Measurements from ENCODE around the gene C1QB.

The C1QB gene

GRCh38 chr1:22635436-22635835 lies 17.6 kb upstream of the C1QB start:
- DNase-seq: no peak

- no peak for DNase-seq
Measured at GRCh38 chr1:22636353-22636752, 16.7 kb upstream of the C1QB start, which contains the start of gene C1QA. Gene C1QA (plus strand): TSS chr1:22636628. CDS start chr1:22637617, 989 bp downstream.

GRCh38 chr1:22636927-22637326 lies 16.1 kb upstream of the C1QB start:
- no peak for DNase-seq

- DNase-seq: no peak
Measured at GRCh38 chr1:22637907-22638445, 15.1 kb upstream of the C1QB start.

- DNase-seq: no peak
Measured at GRCh38 chr1:22638476-22639234, 14.4 kb upstream of the C1QB start.

GRCh38 chr1:22639286-22639685 lies 13.8 kb upstream of the C1QB start:
- peak; percentile 63 for DNase-seq

- no peak for DNase-seq
Measured at GRCh38 chr1:22641247-22641646, 11.8 kb upstream of the C1QB start.

GRCh38 chr1:22641906-22642636 lies 11.0 kb upstream of the C1QB start:
- DNase-seq: peak; percentile 45

GRCh38 chr1:22643381-22643780 lies 9.7 kb upstream of the C1QB start, which contains the start of gene C1QC:
Gene C1QC (plus strand): TSS chr1:22643633. CDS start chr1:22644024, 391 bp downstream.
- DNase-seq: no peak

GRCh38 chr1:22643928-22644327 lies 9.1 kb upstream of the C1QB start:
- no peak for DNase-seq

GRCh38 chr1:22645931-22646330 lies 7.1 kb upstream of the C1QB start:
- no peak for DNase-seq

GRCh38 chr1:22646384-22646783 lies 6.7 kb upstream of the C1QB start:
- DNase-seq: peak; percentile 18

- DNase-seq: no peak
Measured at GRCh38 chr1:22650089-22650693, 2.8 kb upstream of the C1QB start.

GRCh38 chr1:22651941-22652856 lies 837 bp upstream of the C1QB start:
- no peak for DNase-seq

- no peak for DNase-seq
Measured at GRCh38 chr1:22654692-22655091, 1.7 kb downstream of the C1QB start.

- DNase-seq: no peak
Measured at GRCh38 chr1:22658385-22659163, 5.5 kb downstream of the C1QB start.

GRCh38 chr1:22660716-22661241 lies 7.7 kb downstream of the C1QB start:
- DNase-seq: no peak

GRCh38 chr1:22661880-22662279 lies 8.8 kb downstream of the C1QB start:
- DNase-seq: no peak

GRCh38 chr1:22662318-22662717 lies 9.3 kb downstream of the C1QB start:
- DNase-seq: no peak

- no peak for DNase-seq
Measured at GRCh38 chr1:22662986-22663408, 10.0 kb downstream of the C1QB start.

- peak; percentile 11 for DNase-seq
Measured at GRCh38 chr1:22665752-22666151, 12.7 kb downstream of the C1QB start.

Data from fibroblast of skin of back (primary cell).